HAP-1 (cell line): ENCODE measurements around the gene VKORC1.
"Not testable (repeated sequence)": the region's sequence is repeated elsewhere in the genome, so short reads cannot be mapped to it uniquely, and the experiment has no call there.

Experiments used
- DNase-seq, 2 experiments: peaks; one replicate each; pipeline ENCODE4 v3.0.0-alpha.2; 2016 to 2020; ENCODE audit warnings: low spot score in 2 of 2
- H3K27me3 ChIP-seq: fragments of 250-450 bp; sonication (Bioruptor Pico); 2 replicates; pipeline ENCODE4 v1.5.1; 2020; ENCODE audit warnings: low read depth, mild to moderate bottlenecking, moderate library complexity
- H3K36me3 ChIP-seq: fragments of 250-450 bp; sonication (Bioruptor Pico); replicated peaks from 2 replicates; pipeline ENCODE4 v1.5.1; 2020; ENCODE audit warnings: mild to moderate bottlenecking
- H3K4me1 ChIP-seq: fragments of 250-450 bp; sonication (Bioruptor Pico); 2 replicates; pipeline ENCODE4 v1.5.1; 2020; ENCODE audit warnings: mild to moderate bottlenecking
- H3K4me3 ChIP-seq: fragments of 250-450 bp; sonication (Bioruptor Pico); 2 replicates; pipeline ENCODE4 v1.5.1; 2020; ENCODE audit warnings: mild to moderate bottlenecking, moderate library complexity
- H3K9me3 ChIP-seq: fragments of 250-450 bp; sonication (Bioruptor Pico); 2 replicates; pipeline ENCODE4 v1.5.1; 2020; ENCODE audit warnings: mild to moderate bottlenecking, moderate library complexity
- in situ Hi-C: fragments of 300-500 bp; cut with MboI; formaldehyde crosslinking; loops from 3 replicates; pipeline ENCODE4 v1.14.3; 2020; ENCODE audit warnings: low sequenced_read_pairs, inconsistent platforms, mixed read lengths

Gene VKORC1

GRCh38 chr16:31094424-31095120 lies at the start of gene VKORC1:
TSS of gene VKORC1 (minus strand) at chr16:31094797. CDS start at chr16:31094729, 68 bp downstream.
- H3K36me3 ChIP-seq = peaks cover 15% of the 10 kb centered on the region
- no peaks in the 10 kb centered on the region for H3K27me3 ChIP-seq
- H3K4me1 ChIP-seq = 0 out of 2 replicates have a peak, but pooled peaks cover 2% of the 10 kb centered on the region
- no peaks in the 10 kb centered on the region for H3K9me3 ChIP-seq
- peak within 1 kb of the TSS; percentile 84 for H3K4me3 ChIP-seq
- in situ Hi-C loops = no loop called here
- peak; percentile 95 to 97 for DNase-seq

- no peak overlapping the region for H3K4me3 ChIP-seq
- H3K27me3 ChIP-seq = no peaks in the 10 kb centered on the region
- H3K9me3 ChIP-seq = no peaks in the 10 kb centered on the region
- H3K4me1 ChIP-seq = peaks cover 11% of the 10 kb centered on the region
- H3K36me3 ChIP-seq = no peaks in the 10 kb centered on the region
- in situ Hi-C loops = no loop called here
- DNase-seq = no peak
Observed at GRCh38 chr16:31143694-31144148, 49.1 kb upstream of the VKORC1 start.

DNA sequence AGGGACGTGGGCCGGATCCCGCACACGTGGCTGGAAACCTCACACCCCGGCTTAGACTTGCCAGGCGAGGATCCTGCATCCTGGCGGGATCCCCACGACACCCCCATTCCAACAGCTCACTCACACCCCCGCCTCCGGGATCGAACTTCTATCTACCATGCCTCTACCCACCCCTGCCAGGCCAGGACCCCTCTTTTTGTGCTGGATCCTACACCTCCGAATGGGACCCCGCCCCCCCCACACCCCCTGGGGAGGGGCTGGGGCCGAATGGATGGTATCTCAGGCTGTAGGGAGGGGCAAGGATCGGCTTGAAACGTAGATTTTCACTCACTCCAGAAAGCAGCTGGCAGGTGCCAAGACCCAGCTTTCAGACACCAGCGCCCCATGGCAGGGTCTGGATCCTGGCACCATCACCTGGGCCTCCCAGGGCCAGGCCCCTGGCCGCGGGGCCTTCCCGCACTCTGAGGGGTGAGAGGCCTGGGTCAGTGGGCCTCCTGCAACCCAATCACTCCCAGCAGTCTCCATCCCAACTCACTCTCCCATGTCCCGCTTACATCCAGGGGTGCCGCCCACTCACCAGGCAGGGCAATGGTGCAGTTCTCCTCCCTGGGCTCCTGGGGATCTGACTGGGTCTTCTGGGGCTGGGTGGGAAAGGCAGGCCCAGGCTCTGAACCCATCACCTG lies 48.6 kb upstream of the VKORC1 start:
- no peaks in the 10 kb centered on the region for H3K9me3 ChIP-seq
- H3K27me3 ChIP-seq = no peaks in the 10 kb centered on the region
- H3K4me3 ChIP-seq = no peak overlapping the region
- H3K4me1 ChIP-seq = peaks cover 11% of the 10 kb centered on the region
- no peaks in the 10 kb centered on the region for H3K36me3 ChIP-seq
- in situ Hi-C loops = no loop called here
- DNase-seq = no peak

DNA sequence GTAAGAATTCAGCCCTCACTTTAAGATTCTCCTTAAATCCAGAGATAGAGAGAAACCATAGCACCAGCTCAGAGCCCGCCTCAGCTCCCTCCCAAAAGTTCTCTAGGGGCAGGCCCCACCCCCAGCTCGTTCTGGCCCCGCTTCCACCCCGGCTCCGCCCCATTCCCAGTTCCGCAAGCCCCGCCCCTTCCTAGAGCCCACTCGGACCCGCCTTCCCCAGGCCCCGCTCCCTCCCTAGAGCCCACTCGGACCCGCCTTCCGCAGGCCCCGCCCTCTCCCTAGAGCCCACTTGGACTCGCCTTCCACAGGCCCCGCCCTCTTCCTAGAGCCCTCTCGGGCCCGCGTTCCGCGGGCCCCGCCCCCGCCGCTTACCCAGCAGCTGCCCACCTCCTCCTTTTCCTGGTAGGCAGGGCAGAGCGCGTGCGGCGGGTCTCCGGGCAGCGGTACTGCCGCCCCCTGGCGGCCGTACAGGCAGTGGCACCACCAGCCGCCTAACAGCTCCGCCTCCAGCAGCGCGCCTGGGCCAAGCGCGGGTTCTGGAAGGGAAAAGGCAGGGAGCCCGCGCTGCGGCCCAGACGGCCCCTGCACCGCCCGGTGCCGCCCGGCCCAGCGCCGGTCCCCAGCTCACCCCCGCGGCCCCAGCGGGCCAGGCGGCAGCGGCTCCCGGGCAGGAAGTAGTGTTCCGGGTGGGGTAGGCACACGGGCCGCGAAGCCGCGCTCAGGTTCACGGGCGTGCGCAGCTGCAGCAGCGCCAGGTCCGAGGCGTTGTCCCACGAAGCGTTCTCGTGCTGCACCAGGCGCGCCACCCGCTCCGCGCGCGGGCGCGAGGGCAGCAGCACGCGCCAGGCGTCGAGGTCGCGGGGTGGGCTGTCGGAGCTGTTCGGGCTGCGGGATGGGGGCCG lies 47.8 kb upstream of the VKORC1 start:
- H3K36me3 ChIP-seq = no peaks in the 10 kb centered on the region
- peaks cover 11% of the 10 kb centered on the region for H3K4me1 ChIP-seq
- H3K9me3 ChIP-seq = no peaks in the 10 kb centered on the region
- peak overlapping the region; percentile 21 for H3K4me3 ChIP-seq
- H3K27me3 ChIP-seq = no peaks in the 10 kb centered on the region
- in situ Hi-C loops = no loop called here
- peak; percentile 96 to 100 for DNase-seq

DNA sequence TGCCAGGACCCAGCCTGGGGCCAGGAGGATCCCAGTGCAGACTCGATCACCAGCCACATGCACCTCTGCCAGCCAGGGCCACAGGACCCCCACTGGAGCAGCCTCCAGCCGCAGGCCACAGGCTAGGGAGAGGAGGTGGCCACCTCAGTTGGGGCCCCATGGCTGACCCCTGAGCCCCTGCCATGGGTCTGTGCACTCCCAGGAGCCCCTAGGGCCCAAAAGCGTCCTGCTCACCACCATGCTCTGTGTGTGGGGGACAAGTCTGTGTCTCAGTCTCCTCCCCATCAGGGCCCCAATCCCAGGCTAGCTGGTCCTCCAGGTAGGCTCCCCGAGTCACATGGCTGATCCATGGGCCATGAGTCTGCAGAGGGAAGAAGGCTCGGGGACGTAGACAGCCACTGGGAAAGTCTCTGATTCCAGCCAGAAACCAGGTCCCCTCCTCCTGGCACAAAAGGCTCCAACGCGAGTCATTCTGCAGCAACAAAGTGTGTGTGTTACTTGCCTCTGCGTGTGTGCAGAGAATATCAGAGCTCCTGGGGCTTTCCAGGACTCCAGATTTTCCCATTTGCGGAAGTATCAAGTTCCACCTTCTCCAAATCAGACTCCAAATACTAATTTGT lies 47.0 kb upstream of the VKORC1 start:
- no peaks in the 10 kb centered on the region for H3K36me3 ChIP-seq
- in situ Hi-C loops = no loop called here
- H3K4me1 ChIP-seq = peaks cover 11% of the 10 kb centered on the region
- peak in 1 of 2 experiments; percentile 47 for DNase-seq
- H3K27me3 ChIP-seq = no peaks in the 10 kb centered on the region
- H3K9me3 ChIP-seq = no peaks in the 10 kb centered on the region
- peak overlapping the region; percentile 21 for H3K4me3 ChIP-seq

GRCh38 chr16:31141071-31141469 lies 46.5 kb upstream of the VKORC1 start:
- H3K9me3 ChIP-seq, in situ Hi-C loops, H3K4me3 ChIP-seq, DNase-seq, H3K36me3 ChIP-seq, H3K27me3 ChIP-seq: not testable (repeated sequence)
- peaks cover 11% of the 10 kb centered on the region for H3K4me1 ChIP-seq

DNA sequence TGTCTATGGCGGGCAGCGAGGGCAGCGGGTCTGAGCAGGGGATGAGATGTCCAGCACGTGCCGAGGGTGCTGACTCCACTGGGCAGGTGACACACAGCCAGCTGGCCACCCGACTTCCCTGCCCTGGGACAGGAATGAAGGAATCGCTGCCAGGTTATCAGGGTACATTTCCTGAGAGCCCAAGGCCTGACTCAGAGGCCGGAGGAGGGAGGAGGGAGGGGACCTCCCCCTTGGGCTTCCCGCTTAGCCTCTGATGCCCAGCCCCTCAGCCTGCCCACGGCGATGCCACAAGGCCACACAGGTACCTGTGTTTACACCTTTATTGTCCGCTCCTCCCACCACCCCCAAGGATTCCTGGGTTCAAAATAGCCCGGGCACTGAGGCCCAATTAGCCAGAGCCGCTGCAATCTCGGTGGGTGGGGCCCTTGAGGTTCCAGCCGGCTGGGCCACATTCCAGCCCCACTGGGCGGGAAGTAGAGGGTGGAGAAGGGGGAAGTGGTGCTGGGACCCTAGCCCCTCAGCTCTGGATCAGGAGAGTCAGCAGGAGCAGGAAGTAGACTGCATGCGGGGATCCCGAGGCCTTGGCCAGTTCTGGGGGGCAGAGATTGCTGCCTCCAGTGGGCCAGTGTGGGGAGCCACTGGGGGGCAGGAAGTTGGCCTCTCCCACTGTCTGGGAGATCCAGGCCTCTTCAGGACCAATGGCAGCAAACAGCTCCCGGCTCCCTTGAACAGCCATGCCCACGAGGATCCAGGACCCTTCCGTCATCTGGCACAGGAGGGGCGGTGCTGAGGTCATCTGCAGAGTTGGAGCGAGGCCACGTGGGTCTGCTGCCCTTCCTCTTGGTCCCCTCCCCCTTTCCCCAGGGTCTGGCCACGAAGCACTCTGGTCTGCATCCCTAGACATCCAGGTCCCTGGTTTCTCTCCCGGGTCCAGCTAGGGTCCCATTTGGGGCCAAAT lies 44.3 kb upstream of the VKORC1 start:
- no peaks in the 10 kb centered on the region for H3K9me3 ChIP-seq
- H3K36me3 ChIP-seq = no peaks in the 10 kb centered on the region
- in situ Hi-C loops = no loop called here
- H3K4me3 ChIP-seq = no peak overlapping the region
- no peaks in the 10 kb centered on the region for H3K27me3 ChIP-seq
- H3K4me1 ChIP-seq = peaks cover 26% of the 10 kb centered on the region
- no peak for DNase-seq

GRCh38 chr16:31136822-31137499 lies 42.4 kb upstream of the VKORC1 start:
- H3K36me3 ChIP-seq = not testable (repeated sequence)

GRCh38 chr16:31136287-31136662 lies 41.7 kb upstream of the VKORC1 start:
- in situ Hi-C loops = no loop called here
- Histone ChIP-seq H3K4me1 (peaks cover 20% of the 10 kb centered on the region), H3K9me3 (no peaks in the 10 kb centered on the region), H3K36me3 (peaks cover 7% of the 10 kb centered on the region), H3K4me3 (no peak overlapping the region), H3K27me3 (no peaks in the 10 kb centered on the region)
- DNase-seq = no peak

More at GRCh38 chr16:31136822-31137499, 42.4 kb upstream of the VKORC1 start:
- in situ Hi-C loops, H3K9me3 ChIP-seq, H3K27me3 ChIP-seq, H3K4me3 ChIP-seq, DNase-seq: not testable (repeated sequence)
- peaks cover 27% of the 10 kb centered on the region for H3K4me1 ChIP-seq

- in situ Hi-C loops = no loop called here
- peak in 1 of 2 experiments; percentile 42 for DNase-seq
Observed at GRCh38 chr16:31135535-31136286, 41.1 kb upstream of the VKORC1 start, which contains the start of gene PRSS8. TSS of gene PRSS8 (minus strand) at chr16:31135727. CDS start at chr16:31135498, 229 bp downstream.

DNA sequence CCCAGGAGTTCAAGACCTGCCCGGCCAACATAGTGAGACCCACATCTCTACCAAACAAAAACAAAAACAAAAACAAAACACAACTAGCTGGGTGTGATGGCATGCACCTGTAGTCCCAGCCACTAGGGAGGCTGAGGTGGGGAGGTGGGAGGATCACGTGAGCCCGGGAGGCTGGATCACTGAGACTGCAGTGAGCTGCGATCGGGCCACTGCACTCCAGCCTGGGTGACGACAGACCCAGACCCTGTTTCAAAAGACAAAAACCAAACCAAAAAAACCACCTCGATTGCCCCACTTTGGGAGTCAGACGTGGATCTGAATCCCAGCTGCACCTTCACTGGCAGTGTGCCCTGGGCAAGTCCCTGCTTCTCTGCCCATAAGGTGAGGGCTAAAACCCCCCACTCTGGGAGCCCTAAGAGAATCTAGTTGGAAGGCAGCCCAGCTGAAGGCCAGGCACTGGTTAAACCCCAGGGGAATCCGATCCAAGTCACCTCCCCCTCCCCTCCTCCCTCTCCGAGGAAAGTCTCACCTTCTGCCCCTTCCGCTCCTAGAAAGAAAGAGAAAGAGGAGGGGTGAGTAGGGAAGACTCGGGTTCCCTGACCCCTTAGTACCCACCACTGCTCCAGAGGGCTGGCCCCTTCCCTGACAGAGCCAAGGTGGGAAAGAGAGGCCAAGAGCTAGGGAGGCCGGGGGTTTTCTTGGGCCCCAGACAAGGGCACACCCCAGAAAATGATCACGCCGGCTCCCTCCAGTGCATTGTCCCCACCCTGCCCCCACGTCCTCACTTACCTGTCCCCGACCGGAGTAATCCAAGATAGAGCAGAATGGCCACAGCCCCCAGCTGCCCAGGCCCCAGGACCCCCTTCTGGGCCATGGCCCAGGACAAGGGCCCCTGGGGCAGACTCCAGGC lies 40.3 kb upstream of the VKORC1 start:
- peak in 1 of 2 experiments; percentile 49 for DNase-seq
- peaks cover 11% of the 10 kb centered on the region for H3K36me3 ChIP-seq
- peaks cover 20% of the 10 kb centered on the region for H3K4me1 ChIP-seq
- H3K4me3 ChIP-seq = no peak overlapping the region
- H3K27me3 ChIP-seq = no peaks in the 10 kb centered on the region
- in situ Hi-C loops = no loop called here
- no peaks in the 10 kb centered on the region for H3K9me3 ChIP-seq

More at GRCh38 chr16:31135535-31136286, 41.1 kb upstream of the VKORC1 start, which contains the start of gene PRSS8:
- Histone ChIP-seq H3K9me3 (no peaks in the 10 kb centered on the region), H3K4me1 (peaks cover 20% of the 10 kb centered on the region), H3K4me3 (no peak within 1 kb of the TSS), H3K27me3 (no peaks in the 10 kb centered on the region), H3K36me3 (peaks cover 11% of the 10 kb centered on the region)
